Transverse colon (tissue), 4 donors: ENCODE results near the gene MAPK12. TPM values are rescaled to one million over a fixed set of nuclear protein-coding genes. Genes with fewer than 3 reads are reported as not detected.

Source experiments
- DNase-seq: peaks from one replicate; pipeline ENCODE4 v3.0.0-alpha.2; 2019
- H3K27ac ChIP-seq, 4 donors: fragments of 200-600 bp; sonication (generic); 2 replicates each; pipeline ENCODE4 v1.5.1; 2016 to 2018; ENCODE audit warnings: inconsistent platforms in 4 of 4
- H3K27me3 ChIP-seq: fragments of 200-600 bp; sonication (generic); 2 replicates; pipeline ENCODE4 v1.5.1; 2017; ENCODE audit warnings: inconsistent platforms
- H3K36me3 ChIP-seq, 4 donors: fragments of 200-600 bp; sonication (generic); 2 replicates each; pipeline ENCODE4 v1.5.1; 2017 to 2019; ENCODE audit warnings: inconsistent platforms in 4 of 4
- H3K4me1 ChIP-seq, 4 donors: fragments of 200-600 bp; sonication (generic); 2 replicates each; pipeline ENCODE4 v1.5.1; 2017 to 2020; ENCODE audit warnings: inconsistent platforms in 4 of 4
- H3K4me3 ChIP-seq, 4 donors: fragments of 200-600 bp; sonication (generic); 1 replicate in 1 of 4; 2 replicates in 3 of 4; pipeline versions ENCODE4 v1.5.1 to v1.6.1; 2017 to 2019; ENCODE audit warnings: inconsistent platforms in 4 of 4
- H3K9me3 ChIP-seq, 2 donors: fragments of 200-600 bp; sonication (generic); 2 replicates each; pipeline ENCODE4 v1.5.1; 2017 to 2019; ENCODE audit warnings: inconsistent platforms in 2 of 2
- EP300 ChIP-seq: sonication (generic); formaldehyde crosslinking; IDR thresholded peaks from one replicate; pipeline ENCODE4 v1.6.1; 2017; ENCODE audit warnings: antibody characterized with exemption, low read depth
- POLR2A ChIP-seq: fragments of 450-650 bp; IDR thresholded peaks from one replicate; pipeline ENCODE4 v1.6.1; 2016; ENCODE audit warnings: antibody characterized with exemption, mild to moderate bottlenecking, moderate library complexity
- POLR2AphosphoS5 ChIP-seq, 3 donors: sonication (generic); formaldehyde crosslinking; IDR thresholded peaks; one replicate each; pipeline ENCODE4 v1.6.1; 2016; ENCODE audit warnings: antibody characterized with exemption in 3 of 3
- WGBS, 2 donors: methylation state at CpG; one replicate each; pipeline ENCODE4 v1.1.5; 2018; ENCODE audit warnings: low coverage in 1 of 2; 5-methylcytosine and 5-hydroxymethylcytosine counted together
- in situ Hi-C, 4 donors: fragments of 200-750 bp; cut with MboI; loops; one replicate each; pipeline versions ENCODE4 v1.15.0 to v1.15.1; 2017; ENCODE audit warnings: low sequenced_read_pairs in 3 of 4, low pct_ligation_motif_present in 1 of 4, low pct_unique_long_range_greater_than_20kb in 1 of 4
- intact Hi-C: fragments of 100-400 bp; cut with DNase I; formaldehyde crosslinking; loops from one replicate; pipeline ENCODE4 v1.15.1; 2023; ENCODE audit warnings: low total_unique reads
- total RNA-seq, 4 donors: library from RNA; depleted of rRNA; stranded (reverse); fragments of >200 nt; gene quantifications; one replicate each; pipeline ENCODE4 v1.1.0, GENCODE V29; 2016
- TF ChIP-seq, protein P1 (sequence below), 5 experiments: fragments of 200-600 bp in 3 of 5; fragments of 450-650 bp in 2 of 5; sonication (generic) in 3 of 5; IDR thresholded peaks; 1 replicate in 2 of 5; 2 replicates in 3 of 5; pipeline ENCODE4 v1.5.1; 2016 to 2017; ENCODE audit warnings: antibody characterized with exemption in 5 of 5, inconsistent platforms in 3 of 5, mild to moderate bottlenecking in 2 of 5, moderate library complexity in 1 of 5

The MAPK12 gene
- total RNA-seq, 4 donors from 2014 or later: 1.1 to 9.4 (median 3.3) TPM

DNA sequence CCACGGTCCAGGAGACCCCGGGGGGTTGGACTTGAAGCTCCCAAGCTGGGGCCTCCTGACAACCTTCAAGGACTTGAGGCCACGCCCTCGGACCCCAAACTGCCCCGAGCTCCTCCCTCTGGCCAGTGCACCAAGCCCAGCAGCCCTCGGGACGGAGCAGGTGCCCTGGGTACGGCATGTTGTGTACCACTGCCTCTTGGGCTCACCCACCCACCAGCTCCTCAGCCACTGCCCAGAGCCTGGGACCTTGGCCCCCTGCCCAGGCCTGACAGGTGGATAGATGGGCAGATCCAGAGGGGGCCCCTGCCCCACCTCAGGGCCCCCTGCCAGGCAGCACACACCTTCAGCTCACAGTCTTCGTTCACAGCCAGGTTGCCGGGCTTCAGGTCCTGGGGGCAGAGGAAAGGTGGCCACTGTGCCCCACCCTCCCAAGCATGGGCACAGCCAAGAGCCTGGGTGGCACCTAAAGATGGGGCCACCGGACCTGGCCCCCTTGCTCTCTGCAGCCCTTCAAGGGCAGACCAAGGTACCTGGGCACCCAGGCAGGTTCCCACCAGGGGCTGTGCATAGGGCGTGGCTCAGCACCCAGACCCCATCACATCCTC lies 5.1 kb downstream of the MAPK12 start:
- Histone ChIP-seq H3K4me3 (no peak overlapping the region), H3K27ac (no peak overlapping the region), H3K9me3 (no peaks in the 10 kb centered on the region), H3K27me3 (peaks cover 41% of the 10 kb centered on the region), H3K36me3 (no peaks in the 10 kb centered on the region), H3K4me1 (peaks cover 0 to 16% (median 16%) of the 10 kb centered on the region in 4 donors)
- no peak for TF ChIP-seq POLR2AphosphoS5 (IDR thresholded peaks at IDR 0.05)
- no peak for TF ChIP-seq POLR2A
- TF ChIP-seq, protein P1, sequence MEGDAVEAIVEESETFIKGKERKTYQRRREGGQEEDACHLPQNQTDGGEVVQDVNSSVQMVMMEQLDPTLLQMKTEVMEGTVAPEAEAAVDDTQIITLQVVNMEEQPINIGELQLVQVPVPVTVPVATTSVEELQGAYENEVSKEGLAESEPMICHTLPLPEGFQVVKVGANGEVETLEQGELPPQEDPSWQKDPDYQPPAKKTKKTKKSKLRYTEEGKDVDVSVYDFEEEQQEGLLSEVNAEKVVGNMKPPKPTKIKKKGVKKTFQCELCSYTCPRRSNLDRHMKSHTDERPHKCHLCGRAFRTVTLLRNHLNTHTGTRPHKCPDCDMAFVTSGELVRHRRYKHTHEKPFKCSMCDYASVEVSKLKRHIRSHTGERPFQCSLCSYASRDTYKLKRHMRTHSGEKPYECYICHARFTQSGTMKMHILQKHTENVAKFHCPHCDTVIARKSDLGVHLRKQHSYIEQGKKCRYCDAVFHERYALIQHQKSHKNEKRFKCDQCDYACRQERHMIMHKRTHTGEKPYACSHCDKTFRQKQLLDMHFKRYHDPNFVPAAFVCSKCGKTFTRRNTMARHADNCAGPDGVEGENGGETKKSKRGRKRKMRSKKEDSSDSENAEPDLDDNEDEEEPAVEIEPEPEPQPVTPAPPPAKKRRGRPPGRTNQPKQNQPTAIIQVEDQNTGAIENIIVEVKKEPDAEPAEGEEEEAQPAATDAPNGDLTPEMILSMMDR (IDR thresholded peaks at IDR 0.05): no peak
- no peak for TF ChIP-seq EP300
- in situ Hi-C loops (loop anchor here in 2 of 4 donors (10.0 kb wide), 1 partner anchor 68 kb away; the partner anchor contains the start of gene DENND6B (in 2 of the 2)), intact Hi-C loops (loop anchor here (10.0 kb wide), 1 partner anchor 218 kb away; the partner anchor contains the start of gene SBF1)
- 54% methylated on average over 7 of the region's 12 CpGs; no CpG with 5 or more reads in 1 of the 2 donors for WGBS, 2 donors
- no peak for DNase-seq

DNA sequence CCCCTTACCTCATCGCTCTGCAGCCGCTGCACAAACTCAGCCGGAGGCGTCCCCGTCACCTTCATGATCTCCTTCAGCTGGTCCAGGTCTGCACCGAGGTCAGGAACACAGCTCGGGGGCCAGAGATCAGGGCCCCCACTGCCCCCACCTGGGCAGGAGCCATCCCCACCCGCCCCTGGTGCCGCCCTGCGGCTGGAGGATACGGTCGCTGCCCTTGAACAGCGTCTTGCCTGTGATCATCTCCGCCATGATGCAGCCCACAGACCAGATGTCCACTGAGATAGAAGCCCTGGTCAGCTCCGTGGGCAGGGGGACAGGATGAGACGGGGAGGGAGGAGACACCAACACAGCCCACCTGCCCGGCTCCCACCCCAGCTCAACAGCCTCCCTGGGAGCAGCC lies 5.9 kb downstream of the MAPK12 start:
- DNase-seq: no peak
- TF ChIP-seq, protein P1 (IDR thresholded peaks at IDR 0.05): no peak
- TF ChIP-seq EP300: no peak
- no peak for TF ChIP-seq POLR2A
- TF ChIP-seq POLR2AphosphoS5 (IDR thresholded peaks at IDR 0.05): no peak
- intact Hi-C loops (loop anchor here (10.0 kb wide), 1 partner anchor 219 kb away; the partner anchor contains the start of gene SBF1), in situ Hi-C loops (loop anchor here in 2 of 4 donors (10.0 kb wide), 1 partner anchor 69 kb away; the partner anchor contains the start of gene DENND6B (in 2 of the 2))
- Histone ChIP-seq H3K4me3 (no peak overlapping the region), H3K36me3 (no peaks in the 10 kb centered on the region), H3K9me3 (no peaks in the 10 kb centered on the region), H3K27ac (no peak overlapping the region), H3K4me1 (peaks cover 0 to 19% (median 13%) of the 10 kb centered on the region in 4 donors), H3K27me3 (peaks cover 35% of the 10 kb centered on the region)
- 88% methylated on average over 16 of the region's 17 CpGs; no CpG with 5 or more reads in 1 of the 2 donors for WGBS, 2 donors

DNA sequence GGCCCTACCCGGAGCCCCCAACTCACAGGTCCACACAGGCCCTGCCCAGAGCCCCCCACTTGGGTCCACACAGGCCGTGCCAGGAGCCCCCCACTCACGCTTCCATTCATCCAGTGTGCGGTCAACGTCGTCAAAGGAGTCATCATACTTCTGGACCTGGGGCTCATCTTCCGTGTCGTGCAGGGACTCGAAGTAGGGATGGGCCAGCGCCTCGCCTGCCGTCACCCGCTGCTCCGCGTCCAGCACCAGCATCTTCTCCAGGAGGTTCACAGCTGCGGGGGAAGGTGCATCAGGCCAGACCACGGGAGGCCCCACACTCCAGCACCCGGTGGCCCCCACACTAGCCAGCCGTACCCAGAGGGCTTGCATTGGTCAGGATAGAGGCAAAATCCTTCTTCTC lies 6.4 kb downstream of the MAPK12 start:
- intact Hi-C loops: loop anchor here (10.0 kb wide), 1 partner anchor 220 kb away; the partner anchor contains the start of gene SBF1
- Histone ChIP-seq H3K36me3 (no peaks in the 10 kb centered on the region), H3K9me3 (no peaks in the 10 kb centered on the region), H3K27ac (no peak overlapping the region), H3K27me3 (peaks cover 30% of the 10 kb centered on the region), H3K4me1 (peaks cover 4 to 22% (median 15%) of the 10 kb centered on the region in 4 donors), H3K4me3 (no peak overlapping the region)
- WGBS, 2 donors: 81% methylated on average over 16 of the region's 19 CpGs; no CpG with 5 or more reads in 1 of the 2 donors
- no peak for TF ChIP-seq POLR2AphosphoS5 (IDR thresholded peaks at IDR 0.05)
- no peak for TF ChIP-seq EP300
- no peak for TF ChIP-seq POLR2A
- TF ChIP-seq, protein P1 (IDR thresholded peaks at IDR 0.05): no peak
- DNase-seq: no peak
- in situ Hi-C loops: loop anchor here in 2 of 4 donors (10.0 kb wide), 1 partner anchor 70 kb away; the partner anchor contains the start of gene DENND6B (in 2 of the 2)

DNA sequence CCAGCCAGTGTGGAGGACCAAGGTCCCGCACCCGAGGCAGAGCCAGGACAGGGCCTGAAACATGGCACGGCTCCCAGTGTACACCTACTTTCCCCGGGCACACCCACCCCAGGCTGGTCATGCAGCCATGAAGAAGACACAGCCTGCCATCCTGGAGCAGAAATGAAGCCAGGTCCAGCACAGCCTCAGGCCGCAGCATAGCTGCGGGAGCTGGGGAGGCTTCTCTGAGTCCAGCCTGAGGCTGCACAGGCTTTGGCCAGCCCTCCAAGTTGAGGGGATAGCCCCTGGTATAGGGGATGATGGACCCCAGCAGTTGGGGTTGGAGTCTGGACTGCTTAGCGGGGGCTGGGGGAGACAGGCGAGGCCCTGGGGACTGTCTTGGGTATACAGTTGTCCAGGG lies 7.5 kb downstream of the MAPK12 start:
- no peaks in the 10 kb centered on the region for H3K36me3 ChIP-seq
- H3K4me3 ChIP-seq: no peak overlapping the region
- peaks cover 18% of the 10 kb centered on the region for H3K27me3 ChIP-seq
- no peak overlapping the region for H3K27ac ChIP-seq
- no peak for DNase-seq
- H3K9me3 ChIP-seq: no peaks in the 10 kb centered on the region
- in situ Hi-C loops (loop anchor here in 2 of 4 donors (10.0 kb wide), 1 partner anchor 71 kb away; the partner anchor contains the start of gene DENND6B (in 2 of the 2)), intact Hi-C loops (loop anchor here (10.0 kb wide), 1 partner anchor 221 kb away; the partner anchor contains the start of gene SBF1)
- TF ChIP-seq POLR2A: no peak
- TF ChIP-seq, protein P1 (IDR thresholded peaks at IDR 0.05): no peak
- no peak for TF ChIP-seq POLR2AphosphoS5 (IDR thresholded peaks at IDR 0.05)
- TF ChIP-seq EP300: no peak
- H3K4me1 ChIP-seq: peaks cover 10 to 30% (median 22%) of the 10 kb centered on the region in 4 donors
- 69 to 100% methylated on average over 1 to 4 of the region's 8 CpGs for WGBS, 2 donors
